Stimulated activated naive CD8-positive, alpha-beta T cell treated with anti-CD3 and anti-CD28 coated beads, Interleukin-15, Interleukin-2, amounts not matched to agents 100 U/mL and 50 U/mL, for 24 hours (primary cell): ENCODE measurements around the gene MBNL2.

Source experiments
- ATAC-seq: fragments of 150-1000 bp; cut with Tn5 transposase; one replicate; pipeline ENCODE4 v1.10.0; 2021
- DNase-seq: peaks from one replicate; pipeline ENCODE4 v3.0.0; 2021

Gene MBNL2

DNA sequence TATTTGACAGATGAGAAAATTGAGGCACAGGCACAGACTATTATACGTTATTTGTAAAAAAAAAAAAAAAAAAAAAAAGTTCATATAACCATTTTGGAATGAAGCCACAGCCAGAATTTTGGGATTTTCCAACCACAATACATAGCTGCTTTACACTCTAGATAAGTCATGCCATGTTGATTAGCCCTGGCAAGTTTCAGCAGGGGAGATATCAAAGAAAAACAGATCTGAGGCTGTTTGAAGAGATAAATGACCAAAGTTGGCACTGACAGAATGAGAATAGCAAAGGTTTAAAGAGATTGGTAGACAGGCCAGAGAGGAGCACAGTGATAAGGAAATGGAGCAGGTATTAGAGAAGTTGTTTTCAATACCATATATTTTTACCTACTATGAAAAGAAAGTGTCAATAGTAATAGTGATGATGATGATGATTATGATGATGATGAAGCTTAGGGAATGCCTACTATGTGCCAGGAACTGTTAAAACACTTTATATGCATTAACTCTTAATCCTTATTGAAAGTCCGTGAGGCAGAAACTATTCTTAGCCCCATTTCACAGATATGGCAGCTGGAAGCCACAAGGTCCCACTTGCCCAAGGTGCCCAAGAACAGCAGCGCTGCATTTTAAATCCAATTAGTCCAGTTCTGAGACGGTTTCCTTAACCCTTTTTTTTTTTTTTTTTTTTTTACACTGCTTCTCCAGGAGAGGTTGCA is 105.5 kb downstream of the MBNL2 start:
- DNase-seq = no peak
- no peak for ATAC-seq

DNA sequence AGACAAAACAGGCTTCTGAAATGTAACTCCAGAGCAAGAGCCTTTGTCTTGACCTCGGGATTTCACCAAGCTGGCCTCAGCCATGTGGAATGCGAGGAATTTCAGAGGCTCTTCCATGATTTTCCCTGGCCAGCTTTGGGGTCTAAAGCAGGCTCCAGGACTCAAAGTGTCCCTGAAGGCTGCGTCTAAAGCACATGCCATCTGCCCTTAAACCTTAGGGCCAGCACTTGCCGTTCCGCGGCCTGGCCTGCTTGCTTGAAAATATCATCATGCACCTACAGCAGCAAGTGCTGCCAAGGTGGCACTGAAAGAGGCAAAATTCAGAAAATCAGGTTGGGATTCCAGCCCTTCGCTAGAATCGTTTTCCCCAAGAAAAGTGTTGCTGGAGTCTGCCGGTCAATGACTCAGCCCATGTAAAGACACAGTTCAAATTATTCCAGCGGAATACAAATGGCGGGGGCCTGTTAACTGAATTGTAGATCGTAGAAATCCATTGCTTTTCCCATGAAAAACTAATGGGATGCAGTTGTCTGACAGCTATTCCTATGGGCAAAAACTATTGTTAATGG is 106.2 kb downstream of the MBNL2 start:
- no peak for DNase-seq
- ATAC-seq = no peak

DNA sequence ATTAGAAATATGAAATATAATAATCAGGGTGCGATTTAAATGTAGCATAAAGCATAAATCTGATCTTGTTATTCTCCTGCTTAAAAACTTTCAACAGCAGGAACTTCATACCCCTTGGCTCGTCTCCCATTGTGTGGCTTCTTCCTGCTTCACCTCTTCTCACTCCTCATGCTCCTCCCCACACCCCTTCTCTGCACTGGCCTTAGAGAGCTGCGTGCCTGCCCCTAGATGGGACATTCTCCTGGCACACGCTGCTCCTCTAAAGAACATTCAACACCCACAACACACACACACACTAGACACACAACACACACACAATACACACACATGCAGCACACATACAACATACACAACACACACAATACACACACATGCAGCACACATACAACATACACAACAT is 107.2 kb downstream of the MBNL2 start:
- ATAC-seq (no peak), DNase-seq (no peak)

DNA sequence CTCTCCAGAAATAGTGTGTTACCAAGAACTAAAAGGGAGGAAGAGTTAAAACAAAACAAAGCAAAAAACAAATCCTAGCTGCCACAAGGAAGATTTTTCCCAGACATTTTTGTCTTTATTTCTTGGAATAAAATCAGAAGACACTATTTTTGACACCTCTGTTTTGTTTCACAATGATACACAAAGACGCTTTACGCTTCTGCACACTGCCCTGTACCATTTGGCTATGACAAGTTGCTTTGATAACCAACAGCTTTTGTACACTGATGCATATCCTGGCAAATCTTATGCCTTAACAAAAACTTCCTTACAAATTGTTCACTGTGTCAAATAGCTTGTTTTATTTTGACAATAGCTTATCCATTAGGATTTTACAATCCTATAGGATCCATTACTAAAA is 108.3 kb downstream of the MBNL2 start:
- no peak for DNase-seq
- no peak for ATAC-seq

DNA sequence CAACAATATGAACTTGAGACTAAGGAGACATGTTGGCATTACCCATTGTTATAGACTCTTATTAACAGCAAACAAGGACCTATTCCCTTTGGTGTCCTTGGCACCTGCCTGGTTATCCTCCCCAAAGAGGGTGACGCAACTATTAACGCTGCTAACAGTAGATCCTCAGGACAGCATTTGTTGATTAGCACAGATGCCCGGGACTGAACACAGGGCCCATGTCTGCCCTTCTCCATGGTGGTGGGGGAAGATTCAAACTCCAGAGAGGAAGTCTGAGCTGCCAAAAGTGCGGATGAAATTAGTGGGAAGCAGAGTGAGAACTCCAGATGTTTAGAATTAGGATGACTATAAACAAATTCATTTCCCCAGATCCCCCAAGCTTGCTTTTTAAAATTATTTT is 110.6 kb downstream of the MBNL2 start:
- ATAC-seq (no peak), DNase-seq (no peak)

DNA sequence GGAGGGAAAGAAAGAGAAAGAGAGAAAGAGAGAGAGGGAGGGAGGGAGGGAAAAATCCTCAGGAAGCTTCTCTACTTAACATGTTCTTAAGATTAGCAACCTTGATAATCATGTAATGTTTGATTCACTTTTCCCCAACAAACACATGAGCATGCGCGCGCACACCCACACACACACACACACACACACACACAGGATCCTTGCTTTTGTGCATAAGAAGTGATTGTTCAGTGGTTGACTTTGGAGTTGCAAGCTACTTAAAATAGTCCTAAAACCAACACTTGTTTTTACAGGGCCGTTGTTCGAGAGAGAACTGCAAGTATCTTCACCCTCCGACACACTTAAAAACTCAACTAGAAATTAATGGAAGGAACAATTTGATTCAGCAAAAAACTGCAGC is 111.8 kb downstream of the MBNL2 start:
- no peak for DNase-seq
- no peak for ATAC-seq

DNA sequence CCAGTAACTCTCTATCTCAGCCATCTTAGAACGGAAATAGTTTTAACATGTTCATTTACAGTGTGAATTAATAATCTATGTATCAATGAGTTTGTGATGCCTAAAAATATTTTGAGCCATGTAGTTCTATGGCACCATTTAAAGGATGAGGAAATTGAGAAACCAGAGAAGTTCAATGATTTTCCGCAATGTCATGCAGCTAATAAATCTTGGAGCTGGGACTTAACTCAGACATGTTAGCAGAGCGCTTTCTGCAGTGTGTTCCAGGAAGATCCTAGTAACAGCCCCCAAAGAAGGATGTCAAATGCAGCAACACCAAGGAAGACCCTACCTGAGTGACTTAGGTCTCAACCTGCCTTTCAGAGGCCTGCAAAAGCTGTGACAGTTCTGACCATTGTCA is 112.6 kb downstream of the MBNL2 start:
- DNase-seq = no peak
- ATAC-seq = no peak

DNA sequence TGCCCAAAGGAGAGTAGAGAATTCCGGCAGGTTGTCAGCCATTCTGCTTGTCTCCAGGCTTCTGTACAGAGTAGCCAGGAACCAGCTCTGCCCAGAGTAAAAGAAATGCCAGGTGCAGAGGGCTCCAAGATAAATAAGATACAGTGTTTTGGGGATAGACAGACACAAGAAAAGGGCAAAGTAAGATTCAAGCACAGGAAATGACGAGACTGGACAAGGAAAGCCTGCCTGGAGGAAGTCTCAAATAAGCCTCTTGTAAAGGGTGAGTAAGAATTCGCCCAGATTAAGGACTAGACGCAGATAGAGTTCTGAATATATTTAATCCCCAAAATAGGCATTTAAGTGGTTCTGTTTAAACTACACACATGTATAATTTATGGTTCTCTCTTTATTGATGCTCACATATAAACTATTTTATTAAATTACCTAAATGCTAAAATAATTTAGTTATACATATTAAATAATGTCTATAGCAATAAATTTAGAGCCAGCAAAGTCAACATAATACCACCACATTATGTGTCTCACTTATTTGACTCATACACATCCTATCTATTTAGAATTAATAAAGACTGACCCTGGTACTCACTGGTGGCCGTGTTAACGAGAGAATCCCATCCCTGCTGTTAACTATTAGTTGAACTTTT is 113.5 kb downstream of the MBNL2 start:
- DNase-seq (no peak), ATAC-seq (no peak)

DNA sequence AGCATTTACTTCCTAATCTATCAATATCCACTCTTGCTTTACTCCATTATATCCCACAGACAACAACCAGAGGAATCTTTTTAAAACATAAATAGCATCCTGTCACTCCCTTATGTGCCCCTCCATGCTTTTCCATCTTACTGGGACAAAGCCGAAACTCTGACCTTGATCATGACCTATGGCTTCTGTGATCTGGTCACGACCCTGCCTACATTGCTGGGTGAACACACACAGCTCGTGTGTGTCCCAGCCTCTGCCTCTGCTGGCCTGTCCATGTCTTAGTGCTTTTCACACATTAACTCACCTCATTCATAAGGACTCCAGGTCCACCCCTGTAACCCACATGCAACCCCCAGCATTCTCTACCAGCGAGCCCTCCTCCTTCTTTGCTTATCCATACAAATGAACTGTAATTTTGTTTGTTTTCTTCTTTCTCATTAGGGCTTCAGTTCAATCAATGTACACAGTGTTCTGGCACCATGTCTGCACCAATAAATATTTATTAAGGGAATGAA is 115.9 kb downstream of the MBNL2 start:
- ATAC-seq (no peak), DNase-seq (no peak)

DNA sequence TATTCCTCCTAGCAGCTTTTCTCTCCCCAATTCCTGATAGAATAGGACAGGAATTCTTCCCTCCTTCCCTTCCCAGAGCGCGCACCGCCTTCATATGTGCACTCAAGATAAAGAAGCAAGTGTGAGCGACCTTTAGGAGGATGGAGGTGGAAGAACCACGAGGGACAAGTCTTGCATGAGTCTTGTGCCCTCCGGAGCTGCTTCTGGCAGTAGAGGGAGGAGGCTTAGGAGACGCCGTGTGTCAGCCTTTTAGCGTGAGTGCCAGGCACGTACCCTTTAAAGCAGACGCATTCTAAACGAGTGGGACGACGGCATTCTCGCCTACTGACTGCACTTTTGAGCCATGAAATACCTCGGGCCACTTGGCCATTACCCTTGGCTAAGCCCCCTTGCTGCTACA is 116.4 kb downstream of the MBNL2 start:
- ATAC-seq = no peak
- DNase-seq = no peak

DNA sequence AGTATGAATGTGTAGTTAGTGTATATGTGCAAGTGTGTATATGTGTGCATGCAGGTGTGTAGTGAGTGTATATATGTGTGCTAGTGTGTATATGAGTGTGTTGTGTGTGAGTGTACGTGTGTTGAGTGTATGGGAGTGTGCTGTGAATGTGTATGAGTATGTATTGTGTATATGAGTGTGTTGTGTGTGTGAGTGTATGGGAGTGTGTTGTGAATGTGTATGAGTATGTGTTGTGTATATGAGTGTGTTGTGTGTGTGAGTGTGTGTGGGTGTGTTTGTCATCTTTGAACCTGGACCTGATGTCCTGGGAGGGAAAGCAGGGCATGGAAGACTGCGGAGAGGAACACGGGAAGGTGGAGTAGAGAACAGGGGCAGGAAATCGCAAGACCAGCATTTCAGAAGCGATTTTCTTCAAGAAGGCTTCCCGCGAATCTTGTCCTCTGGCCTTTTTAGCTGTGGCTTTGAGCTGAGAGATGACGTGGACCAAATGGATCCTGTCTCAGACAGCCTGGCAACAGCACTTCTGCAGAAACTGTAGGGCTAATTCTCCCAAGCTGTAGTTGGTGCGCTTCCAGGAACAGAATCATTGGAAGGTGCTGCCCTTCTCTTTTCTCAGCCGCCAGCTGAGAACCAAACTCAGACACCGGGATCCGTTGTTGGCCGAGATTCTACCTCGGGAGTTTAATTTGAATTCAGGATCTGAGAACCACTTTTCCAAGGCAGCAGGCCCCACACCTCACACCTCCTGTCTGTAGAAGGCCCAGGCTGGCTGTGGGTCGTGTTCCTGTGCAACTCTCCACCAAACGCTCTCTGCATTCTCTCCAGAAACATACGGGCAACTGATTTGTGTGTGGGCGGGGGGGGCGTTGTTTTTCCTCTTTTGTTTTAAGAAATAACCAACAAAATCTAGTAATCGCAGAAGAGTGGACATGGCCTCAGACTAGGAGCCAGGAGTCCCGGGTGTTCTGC is 117.2 kb downstream of the MBNL2 start:
- no peak for ATAC-seq
- DNase-seq = no peak

DNA sequence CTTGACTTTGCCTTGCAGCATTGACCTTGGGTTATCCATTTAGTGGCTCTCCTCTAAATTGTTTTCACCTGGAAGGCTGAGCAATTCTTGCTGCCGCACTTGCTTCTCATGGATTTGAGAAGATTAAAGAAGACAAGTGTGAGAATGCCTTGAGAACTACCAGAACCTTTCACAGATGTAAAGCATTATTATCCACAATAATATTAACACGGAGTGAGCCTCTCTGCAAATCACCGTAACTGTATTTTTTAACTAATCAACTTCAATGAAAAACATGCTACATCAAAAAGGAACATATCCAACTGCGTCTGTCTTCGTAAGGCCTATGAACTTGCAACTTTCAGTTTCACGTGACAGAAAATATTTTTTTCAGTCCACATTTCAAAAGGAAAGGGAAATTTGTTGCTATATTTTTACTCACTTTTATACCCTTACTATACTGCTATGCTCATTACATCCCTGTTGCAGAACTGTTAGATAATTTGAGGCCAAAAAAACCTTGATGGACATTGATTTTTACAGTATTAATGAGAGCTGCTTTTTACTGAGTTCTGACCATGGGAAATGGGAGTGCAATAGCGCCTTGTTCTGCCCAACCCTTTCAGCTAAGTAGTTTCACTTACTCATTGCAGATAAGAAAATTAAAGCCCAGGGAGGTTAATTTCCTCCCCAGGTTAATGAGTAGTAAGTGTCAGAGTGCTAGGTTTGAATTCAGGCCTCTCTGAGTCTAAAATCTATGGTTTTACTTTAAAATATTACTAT is 118.0 kb downstream of the MBNL2 start:
- ATAC-seq (no peak), DNase-seq (no peak)

DNA sequence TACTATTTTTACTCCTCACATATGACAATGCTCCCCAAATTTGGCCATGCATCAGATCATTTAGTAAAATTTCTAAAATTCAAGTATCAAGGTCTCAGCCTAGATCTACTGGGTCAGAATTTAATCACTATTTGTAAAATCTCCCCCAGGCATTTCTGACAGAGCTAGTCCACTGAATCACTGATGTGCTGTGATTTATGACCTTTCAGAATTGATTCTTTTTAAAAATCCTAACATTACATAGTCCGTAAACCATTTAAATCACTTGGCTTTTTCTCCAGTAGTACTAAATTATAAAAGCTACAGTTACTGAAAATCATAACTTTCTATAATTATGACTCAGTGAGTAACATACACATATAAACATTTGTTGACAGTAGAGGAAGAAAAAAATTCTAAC is 119.0 kb downstream of the MBNL2 start:
- ATAC-seq (no peak), DNase-seq (no peak)

DNA sequence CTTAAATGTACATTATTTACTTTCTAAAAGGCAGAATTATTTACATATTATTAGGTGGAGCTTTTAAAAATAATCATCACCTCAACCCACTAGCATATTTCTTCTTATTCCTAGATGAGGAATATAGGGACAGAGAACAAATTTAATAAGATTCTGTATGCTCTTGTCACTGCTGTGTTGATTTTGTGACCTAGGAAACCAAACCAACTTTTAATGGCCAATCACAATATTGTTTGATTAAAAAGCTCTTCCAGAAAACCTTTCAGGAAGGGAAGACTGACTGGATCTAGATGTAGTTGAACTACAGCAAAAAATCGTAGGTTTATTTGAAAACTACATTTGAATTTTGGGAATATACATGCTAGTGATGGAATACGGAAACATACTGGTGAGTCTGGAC is 120.0 kb downstream of the MBNL2 start:
- ATAC-seq = no peak
- DNase-seq = no peak

DNA sequence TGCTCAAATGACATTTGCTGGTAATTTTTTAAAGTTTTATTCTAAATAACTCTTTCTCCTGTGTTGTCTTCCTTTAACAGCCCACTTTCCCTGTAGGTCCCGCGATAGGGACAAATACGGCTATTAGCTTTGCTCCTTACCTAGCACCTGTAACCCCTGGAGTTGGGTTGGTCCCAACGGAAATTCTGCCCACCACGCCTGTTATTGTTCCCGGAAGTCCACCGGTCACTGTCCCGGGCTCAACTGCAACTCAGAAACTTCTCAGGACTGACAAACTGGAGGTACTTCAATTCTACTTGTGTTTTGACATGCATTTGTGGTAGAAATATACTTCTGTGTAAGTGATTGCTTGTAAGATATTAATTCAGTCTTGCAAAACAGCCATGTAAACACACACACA is 120.8 kb downstream of the MBNL2 start:
- DNase-seq (no peak), ATAC-seq (no peak)

DNA sequence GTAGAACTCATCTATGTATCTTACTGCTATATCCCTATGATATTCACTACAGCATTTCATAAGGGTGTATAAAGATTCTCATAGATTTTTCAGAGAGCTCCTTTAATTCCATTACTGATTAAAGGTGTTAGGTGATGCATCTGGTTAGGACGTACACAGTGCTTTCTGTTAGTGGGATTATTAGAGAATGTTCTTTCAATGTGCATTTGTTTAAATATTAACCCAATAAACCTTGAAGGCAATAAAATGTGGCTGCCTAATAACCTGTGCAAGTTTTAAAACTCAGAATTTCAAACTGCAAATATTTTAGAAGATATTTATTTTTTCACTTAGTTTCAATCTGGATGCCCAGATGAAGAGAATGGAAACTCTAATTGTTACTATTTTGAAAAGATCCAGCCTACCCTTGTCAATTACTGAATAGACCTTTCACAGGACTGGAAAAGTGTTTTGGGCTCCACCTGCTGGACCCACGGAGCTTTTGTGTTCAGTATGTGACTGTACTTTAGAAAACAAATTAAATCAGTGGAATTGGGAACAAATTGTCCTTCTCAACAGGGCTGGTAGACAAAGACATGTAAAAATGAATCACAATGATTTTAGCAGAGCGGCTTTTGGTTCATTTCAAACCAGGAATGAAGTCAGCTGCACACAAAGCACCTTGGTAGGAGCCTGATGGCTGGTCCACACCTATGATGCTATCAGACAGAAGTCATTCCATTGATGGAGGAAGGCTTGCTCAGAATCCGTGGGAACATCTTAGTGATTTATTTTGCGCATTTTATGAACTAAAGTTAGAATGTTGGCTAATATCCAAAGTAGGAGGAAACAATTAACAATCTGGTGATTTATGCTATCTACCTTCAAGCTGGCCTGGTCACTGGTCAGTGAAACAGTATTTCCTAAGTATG is 122.4 kb downstream of the MBNL2 start:
- peak; percentile 73 for ATAC-seq
- DNase-seq = peak; percentile 51

DNA sequence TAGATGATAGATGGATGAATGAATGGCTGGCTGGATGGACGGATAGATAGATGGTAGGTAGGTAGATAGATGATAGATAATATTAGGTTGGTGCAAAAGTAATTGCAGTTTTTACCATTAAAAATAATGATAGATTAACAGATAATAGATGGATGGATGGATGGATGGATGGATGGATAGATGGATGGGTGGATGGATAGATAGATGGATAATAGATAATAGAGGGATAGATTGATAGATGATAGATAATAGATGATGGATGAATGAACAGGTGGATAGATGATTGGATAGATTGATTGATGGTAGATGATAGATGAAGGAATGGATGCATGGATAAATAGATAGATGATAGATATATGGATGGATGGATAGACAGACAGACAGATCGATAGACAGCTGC is 124.0 kb downstream of the MBNL2 start:
- ATAC-seq = no peak
- DNase-seq = no peak

DNA sequence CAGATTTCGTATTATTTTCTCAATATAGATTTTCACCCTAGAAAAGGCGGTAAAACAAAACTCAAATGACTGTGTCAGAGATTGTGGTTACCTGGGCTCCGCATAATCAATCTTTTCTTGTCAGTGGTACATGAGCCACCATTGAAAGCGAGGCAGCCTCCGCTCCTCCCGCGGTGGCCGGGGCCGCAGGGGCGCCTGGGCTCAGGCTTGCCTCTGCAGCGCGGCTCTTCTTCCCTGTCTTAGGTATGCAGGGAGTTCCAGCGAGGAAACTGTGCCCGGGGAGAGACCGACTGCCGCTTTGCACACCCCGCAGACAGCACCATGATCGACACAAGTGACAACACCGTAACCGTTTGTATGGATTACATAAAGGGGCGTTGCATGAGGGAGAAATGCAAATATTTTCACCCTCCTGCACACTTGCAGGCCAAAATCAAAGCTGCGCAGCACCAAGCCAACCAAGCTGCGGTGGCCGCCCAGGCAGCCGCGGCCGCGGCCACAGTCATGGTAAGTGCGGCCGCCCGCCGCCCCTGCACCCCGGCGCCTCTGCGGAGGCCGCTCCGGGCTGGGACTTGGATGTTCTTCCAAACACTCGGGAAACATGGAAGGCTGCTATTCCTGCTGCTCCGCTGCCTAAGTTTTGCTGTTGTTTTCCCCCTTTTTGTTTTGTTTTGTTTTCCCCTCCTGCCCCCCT is 124.6 kb downstream of the MBNL2 start:
- DNase-seq = no peak
- no peak for ATAC-seq

DNA sequence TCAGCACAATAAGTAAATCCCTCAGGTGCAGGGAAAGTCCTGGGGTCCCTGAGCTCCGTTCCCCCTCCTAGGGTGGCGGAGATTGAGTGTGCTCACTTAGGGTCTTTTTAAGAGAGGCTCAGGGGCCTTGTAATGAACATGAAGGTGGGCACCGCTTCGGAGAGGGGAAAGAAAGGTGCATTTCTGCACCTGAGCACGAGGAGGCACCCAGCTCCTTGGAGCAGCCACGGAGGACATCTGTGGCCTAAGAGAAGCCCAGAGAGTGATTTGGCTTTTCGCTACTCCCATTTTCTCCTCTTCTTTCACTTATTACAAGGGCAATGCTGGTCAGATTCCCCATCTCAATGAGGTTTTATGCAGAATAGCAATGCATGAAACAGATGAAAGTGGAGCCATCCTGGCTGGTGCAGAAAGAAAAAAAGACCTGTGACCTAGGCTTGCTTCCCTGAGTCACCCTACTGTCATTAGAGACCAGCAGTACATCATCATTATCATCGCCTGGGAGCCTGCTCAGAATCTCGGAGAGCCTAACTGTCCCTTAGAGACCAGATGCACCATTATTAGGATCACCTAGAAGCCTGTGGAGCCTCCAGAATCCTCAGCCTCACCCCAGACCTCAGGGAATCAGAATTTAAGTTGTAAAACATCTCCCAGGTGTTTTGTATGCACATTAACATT is 125.3 kb downstream of the MBNL2 start:
- no peak for DNase-seq
- no peak for ATAC-seq
